GM18868 (cell line): ENCODE results near the gene KRT14.
"Not testable (repeated sequence)": the region's sequence is repeated elsewhere in the genome, so short reads cannot be mapped to it uniquely, and the experiment has no call there.

Source experiments
- ATAC-seq: cut with Tn5 transposase; IDR thresholded peaks from one replicate; pipeline ENCODE4 v1.9.1; 2021; ENCODE audit warnings: mild to moderate bottlenecking, moderate library complexity; ENCODE audit not compliant: unreplicated experiment

The KRT14 gene

DNA sequence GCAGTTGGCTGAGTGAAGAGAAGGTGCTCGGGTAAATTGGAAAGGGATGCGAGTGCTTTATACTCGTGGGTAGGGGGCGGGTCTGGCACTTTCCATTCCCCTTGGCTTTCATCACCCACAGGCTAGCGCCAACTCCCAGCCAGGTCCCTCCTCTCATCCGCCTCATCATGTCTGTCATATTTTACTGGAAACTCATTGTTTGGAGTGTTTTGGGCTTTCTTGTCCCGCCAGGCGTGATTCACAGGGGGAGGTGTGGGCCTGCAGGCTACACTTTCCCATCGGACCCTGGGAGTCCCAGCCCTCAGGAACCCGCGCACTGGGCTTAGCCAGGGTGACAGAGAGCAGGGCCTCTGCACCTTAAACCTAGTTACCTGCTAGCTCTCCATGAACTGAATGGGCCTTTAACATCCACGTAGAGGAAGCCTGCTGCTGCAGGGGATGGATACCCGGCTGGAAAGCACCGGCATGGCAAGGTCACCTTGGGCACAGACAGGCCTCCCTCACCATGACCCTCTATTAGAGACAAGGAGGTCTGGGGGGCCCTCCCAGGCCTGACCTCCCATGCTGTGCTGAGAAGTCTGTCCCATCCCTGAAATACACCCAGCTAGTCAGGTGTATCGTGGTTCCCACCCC lies at the start of gene KRT14:
KRT14 (minus strand) TSS at position 33 of the 633 bp plus-strand sequence. CDS start 61 bp downstream, outside the sequence.
- ATAC-seq, result no peak

DNA sequence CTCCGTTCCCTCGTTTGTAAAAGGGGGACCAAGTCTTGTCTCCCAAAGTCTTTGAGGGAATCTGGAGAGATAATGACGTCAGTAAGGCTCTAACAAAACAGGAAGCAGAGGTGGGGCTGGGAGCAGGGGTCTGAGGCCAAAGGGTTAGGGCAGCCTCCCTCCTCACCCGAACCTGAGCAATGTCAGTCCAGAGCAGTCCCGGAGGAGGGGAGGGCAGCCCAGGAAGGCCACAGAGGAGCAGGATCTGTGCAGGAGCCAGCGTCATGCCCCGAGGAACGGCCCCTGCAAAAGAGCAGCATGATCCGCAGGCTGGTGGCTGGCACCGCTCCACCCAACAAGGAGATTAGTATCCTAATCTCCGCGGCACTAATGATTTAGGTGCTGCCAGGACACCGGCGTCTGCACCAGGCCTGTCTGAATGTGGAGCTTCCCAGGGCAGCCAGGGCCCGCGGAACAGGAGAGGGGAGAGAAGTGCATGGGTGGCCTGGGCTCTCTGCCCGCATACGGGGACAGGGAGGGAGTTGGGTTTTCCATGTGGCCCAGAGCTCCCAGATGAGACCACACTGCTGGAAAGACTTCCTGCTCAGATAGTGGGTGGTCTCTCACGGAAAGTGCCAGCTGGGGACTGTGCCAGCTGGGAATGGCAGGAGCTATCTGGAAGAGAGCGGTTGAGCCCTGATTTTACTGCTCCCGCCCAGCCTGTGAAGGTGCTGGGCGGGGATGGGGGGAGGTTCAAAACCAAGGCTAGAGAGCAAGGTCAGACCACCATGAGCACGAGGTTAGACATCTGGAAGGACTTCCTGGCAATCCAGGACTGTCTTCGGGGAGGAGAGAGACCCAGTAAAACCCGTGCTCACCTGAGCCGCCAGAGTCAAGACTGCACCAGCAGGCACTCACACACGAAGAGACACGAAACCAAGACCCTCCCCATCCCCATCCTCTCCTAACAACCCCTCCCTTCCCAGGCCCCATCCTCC lies 48.7 kb upstream of the KRT14 start:
- no peak for ATAC-seq

DNA sequence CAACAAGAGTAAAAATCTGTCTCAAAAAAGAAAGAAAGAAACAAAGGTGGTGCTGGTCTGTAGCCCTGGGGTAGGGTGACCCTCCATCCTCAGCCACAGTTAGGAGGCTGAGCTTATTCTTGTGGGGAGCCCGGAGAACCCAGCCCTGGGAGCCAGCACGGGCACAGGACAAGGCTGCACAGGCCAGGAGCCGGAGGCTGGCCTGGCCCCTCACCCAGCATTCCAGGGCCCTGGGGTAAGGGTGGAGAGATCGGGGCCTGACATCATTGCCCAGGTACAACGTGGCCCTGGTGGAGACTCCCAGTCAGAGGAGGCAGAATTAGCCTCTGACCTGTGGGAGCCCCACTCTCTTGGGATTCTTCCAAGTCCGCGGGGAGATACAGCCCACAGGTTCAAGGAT lies 47.9 kb upstream of the KRT14 start:
- ATAC-seq, result no peak

DNA sequence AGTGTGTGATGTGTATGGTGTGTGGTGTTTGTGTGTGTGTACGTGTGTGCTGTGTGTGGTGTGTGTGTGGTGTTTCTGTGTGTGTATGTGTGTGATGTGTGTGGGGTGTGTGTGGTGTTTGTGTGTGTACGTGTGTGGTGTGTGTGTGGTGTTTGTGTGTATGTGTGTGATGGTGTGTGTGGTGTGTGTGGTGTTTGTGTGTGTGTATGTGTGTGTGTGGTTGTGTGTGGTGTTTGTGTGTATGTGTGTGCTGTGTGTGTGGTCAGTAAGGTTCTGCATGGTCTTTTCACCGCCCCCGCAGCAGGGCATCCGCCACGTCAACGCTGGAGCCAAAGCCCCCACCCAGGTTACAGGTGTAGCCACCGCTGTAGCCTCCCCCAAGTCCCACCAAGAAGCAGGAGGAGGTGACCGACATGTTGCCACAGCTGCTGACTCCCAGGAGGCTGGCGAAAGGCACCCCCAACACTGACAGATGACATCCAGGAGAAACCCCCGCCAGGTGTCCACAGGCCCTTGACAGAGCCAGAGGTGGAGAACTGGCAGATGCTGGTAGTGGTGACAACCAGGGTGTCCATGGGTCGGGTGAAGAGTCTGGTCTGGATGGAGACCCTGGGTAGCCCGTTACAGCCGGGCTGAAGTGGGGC lies 47.0 kb upstream of the KRT14 start:
- ATAC-seq, result no peak

GRCh38 chr17:41632482-41633105 lies 45.9 kb upstream of the KRT14 start:
- no peak for ATAC-seq

DNA sequence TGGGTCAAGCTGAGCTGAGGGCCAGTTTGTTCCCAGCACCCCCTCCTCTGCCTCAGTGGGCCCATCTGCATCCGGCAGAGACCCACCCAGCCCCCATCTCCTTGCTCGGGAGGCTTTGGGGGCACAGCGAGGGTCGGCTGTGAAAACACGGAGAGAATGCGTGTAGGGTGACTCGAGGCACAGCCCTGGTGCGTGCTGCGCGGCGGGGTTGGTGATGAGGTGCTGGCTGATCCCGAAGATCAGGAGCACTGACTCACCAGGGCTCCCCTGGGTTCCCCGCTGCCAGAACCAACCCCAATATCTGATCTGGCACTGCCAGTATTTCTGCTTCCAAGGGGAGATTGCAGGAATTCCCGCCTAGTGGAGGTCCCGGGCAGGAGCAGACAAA lies 45.2 kb upstream of the KRT14 start:
- no peak for ATAC-seq

DNA sequence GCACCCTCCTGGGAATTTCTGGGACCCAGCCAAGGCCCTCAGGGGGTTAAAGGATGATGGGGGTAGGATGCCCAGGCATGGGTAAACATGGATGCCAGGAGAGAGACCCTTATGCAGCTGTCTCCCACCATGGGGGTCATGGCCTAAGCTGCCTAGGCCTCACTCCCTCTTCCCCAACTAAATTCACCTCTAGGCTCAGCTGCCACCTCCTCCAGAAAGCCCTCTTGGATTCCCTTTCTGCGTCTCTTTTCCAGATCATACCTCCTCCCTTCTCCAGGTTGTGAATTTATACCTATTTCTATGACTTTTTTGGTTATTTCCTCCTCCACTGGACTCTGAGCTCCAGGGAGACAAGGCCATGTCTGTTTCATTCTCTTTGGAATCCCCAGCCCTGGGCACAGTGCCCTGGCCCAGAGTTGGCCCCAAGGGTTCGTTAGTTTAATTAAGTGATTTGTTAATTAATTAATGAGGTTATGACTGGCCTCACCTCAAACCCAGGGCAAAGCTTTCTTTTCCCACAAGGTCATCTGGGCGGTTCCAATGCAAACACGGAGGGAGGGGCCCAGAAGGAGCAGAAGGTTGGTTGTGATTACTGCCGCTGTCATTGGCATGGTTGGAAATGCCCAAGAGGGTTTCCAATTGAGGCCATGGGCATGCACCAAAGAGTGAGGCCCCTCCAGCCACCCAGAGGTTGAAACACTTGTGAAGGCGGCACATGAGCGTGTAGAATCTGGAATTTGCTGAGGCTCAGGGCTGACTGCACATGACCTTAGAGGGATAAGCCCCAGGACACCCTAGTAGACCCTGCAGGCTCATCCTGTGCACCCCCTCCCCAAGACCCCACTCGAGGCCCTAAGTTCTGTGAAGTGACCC lies 44.6 kb upstream of the KRT14 start:
- ATAC-seq, result no peak

DNA sequence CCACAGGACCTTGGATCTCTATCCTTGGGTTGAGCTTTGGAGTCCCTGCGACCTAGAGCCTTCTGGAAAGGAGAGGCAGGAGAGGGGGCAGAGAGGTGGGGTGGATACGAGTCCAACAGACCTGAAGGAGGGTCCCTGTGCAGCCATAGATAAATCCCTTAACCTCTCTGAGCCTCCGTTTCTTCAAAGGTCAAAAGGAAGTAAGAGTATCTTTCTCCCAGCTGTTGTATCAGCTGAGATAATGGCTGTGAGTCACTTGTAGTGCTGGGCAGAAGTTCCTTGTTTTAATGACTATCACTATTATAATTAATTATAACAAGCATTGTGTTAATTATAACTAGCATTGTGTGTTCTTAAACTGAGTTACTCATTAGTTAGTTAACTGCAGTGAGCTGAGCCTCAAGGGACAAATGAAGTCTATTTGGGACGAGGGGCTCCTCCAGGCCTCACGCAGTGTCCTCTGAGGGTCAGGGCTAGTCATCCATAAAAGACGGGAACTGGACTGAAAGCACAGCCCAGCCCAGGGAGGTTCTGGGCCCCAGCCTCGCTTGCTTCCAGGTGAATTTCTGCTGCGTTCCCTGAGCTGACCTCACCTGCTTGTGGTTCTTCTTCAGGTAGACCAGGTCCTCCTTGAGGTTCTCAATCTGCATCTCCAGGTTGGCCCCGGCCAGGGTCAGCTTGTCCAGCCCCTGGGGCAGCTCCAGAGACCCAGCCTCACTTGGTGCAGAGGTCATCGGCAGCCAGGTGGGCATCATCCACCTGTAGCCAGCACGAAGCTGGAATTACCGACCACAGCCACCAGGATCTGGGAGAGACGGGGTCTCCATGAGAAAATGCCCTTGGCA lies 43.4 kb upstream of the KRT14 start:
- ATAC-seq, result no peak

DNA sequence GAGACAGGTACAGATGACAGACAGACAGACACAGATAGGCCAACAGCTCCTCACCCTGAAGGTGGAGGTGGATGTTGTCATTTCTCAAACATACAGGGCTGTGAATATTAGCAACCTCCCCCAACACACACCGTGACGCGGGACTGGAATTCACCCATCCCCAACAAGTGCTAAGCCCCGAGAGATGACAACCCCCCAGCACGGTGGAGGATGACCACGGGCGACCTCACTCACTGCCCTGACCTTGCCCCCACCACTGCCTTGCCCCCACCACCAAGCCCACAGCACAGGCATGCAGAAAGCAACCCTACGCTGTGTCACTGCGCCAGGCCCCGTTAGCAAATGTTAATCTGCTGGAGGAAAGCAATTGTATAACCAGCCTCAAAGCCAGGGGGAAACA lies 42.6 kb upstream of the KRT14 start:
- ATAC-seq, result no peak

GRCh38 chr17:41628621-41629255 lies 42.0 kb upstream of the KRT14 start:
- ATAC-seq, result not testable (repeated sequence)

DNA sequence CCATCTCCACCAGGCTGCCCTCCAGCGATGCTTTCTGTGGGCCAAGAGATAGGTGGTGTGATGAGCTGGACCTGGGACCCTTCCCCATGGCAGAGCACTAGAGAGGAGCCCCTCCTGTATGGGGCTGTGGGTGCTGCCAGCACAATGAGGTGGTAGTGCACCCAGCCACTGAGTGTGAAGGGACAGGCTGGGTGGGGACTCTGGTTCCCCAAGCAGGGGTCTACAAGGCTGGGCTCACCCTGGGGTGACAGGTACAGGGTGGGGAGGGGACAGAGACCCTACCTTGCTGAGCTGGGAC lies 41.3 kb upstream of the KRT14 start:
- ATAC-seq, result not testable (repeated sequence)

DNA sequence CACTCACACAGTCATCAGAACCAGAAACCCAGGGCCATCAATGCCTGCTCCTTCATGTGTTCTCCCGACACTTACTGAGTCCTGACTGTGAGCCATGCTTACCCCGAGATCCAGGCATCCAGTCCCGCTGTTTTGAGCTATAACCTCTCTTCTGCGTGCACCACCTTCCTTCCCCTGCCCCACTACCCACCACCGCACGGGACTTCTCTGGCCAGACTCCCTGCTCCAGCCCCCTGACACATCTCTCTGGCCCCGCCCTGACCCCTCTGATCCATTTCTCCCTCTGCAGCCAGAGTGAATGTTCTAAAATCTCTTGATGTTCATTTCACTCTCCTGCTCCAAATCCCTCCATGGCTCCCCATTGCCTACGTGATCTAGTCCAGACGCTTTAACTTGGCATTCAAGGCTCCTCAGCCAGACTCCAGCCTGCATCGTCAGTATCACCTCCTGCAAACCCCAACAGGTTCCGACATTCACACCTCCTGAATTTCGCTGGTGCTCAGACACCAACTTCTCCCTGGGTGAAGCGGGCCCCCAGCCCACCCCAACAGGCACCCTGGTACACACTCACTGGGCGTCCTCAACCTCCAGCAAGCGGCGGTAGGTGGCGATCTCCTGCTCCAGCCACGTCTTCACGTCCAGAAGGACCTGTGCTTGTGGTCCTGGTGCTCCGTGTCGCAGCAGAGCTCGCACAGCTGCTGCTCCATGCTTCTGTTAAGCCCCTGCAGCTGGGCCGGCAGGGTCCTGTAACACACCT lies 40.8 kb upstream of the KRT14 start:
- no peak for ATAC-seq

- ATAC-seq, result not testable (repeated sequence)
Observed at GRCh38 chr17:41626914-41627295, 40.2 kb upstream of the KRT14 start.

DNA sequence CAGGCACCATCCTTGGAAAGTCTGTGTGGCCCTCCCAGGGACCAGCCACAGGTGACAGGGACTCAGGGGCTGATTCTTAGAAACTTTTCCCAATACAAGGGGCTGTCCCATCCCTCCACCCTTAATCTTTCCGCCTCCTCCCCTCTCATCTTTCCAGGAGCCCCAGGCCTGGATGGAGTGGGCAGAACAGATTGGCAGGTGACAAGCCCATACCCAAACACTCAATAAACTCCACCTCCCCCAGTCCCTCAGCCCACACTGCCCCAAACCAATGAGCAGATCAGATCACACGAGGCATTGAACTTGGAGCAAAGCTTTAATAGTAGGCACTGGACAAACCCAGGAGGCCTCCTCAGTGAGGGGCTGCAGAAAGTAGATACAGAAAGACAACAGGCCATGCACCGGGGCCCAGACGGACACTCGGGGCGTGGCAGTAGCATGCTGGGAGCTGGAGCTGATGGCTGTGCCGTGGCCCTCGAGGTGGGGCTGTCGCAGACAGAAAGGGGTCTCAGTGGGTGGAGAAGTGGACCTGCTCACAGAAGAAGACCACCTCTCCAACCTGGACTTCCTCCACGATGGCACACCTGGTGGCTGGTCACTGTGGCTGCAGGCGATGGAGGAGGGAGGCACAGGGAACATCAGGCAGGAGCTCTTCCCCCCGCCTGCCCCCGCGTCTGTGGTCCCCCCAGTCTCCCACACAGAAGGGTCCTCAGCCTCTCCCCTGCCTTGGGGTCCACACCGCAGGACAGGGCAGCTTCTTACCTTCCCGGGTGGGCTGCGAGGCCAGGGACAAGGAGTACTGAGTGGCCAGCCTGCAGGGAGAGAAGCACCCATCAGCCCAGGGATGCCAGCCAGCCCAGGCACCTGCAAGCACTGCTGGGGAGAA lies 39.6 kb upstream of the KRT14 start:
- ATAC-seq, result not testable (repeated sequence)

- no peak for ATAC-seq
Observed at GRCh38 chr17:41625602-41626001, 38.9 kb upstream of the KRT14 start.

GRCh38 chr17:41624208-41625101 lies 37.8 kb upstream of the KRT14 start, which contains the start of gene KRT17:
Gene KRT17 (minus strand): TSS chr17:41624575. CDS start chr17:41624509, 66 bp downstream.
- ATAC-seq, result no peak
